H7 (cell line): ENCODE data around the gene TCERG1L. TPM values are rescaled to one million over a fixed set of nuclear protein-coding genes. Genes with fewer than 3 reads are reported as not detected.
"Not testable (repeated sequence)": the region's sequence is repeated elsewhere in the genome, so short reads cannot be mapped to it uniquely, and the experiment has no call there.

Experiments used
- DNase-seq: peaks from one replicate; pipeline ENCODE4 v3.0.0; 2012
- H3K27me3 ChIP-seq: 2 replicates; pipeline ENCODE4 v1.6.0; 2011; ENCODE audit warnings: mild to moderate bottlenecking, low read length; ENCODE audit not compliant: control insufficient read depth, insufficient read depth
- H3K36me3 ChIP-seq: replicated peaks from 2 replicates; pipeline ENCODE4 v1.5.1; 2011; ENCODE audit warnings: low read length; ENCODE audit not compliant: control insufficient read depth, insufficient read depth
- H3K4me3 ChIP-seq: 2 replicates; pipeline ENCODE4 v1.5.1; 2011; ENCODE audit warnings: low read depth, mild to moderate bottlenecking, control low read depth, low read length, moderate library complexity; ENCODE audit not compliant: insufficient read depth
- total RNA-seq: library from RNA; depleted of rRNA; stranded (reverse); fragments of >200 nt; shearing (Covaris generic); gene quantifications from 2 replicates; pipeline ENCODE4 v1.2.3, GENCODE V29; 2014

The TCERG1L gene
- total RNA-seq, 1 experiment from 2014 or later = 5.4 TPM

DNA sequence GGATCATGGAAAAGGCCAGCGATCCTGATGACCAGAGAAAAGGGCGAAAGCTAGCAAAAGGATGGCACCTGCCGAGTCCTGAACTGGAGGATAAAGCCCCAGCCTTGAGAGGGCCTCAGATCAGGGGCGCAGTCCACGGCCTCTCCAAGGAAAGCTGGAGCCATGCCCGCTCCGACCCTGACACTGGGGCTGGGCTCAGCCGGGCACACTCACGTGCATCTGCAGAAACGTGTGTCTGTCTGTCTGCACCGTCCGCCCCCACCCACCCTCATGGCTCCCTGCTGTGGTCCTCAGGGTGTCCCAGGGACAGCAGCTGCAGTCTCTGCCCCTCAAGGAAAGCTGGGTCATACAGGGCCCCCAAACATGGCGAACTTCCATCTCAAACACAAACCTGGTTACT, 200.5 kb downstream of the TCERG1L start:
- Histone ChIP-seq H3K27me3 (no peaks in the 10 kb centered on the region), H3K36me3 (no peaks in the 10 kb centered on the region), H3K4me3 (no peak overlapping the region)
- no peak for DNase-seq

DNA sequence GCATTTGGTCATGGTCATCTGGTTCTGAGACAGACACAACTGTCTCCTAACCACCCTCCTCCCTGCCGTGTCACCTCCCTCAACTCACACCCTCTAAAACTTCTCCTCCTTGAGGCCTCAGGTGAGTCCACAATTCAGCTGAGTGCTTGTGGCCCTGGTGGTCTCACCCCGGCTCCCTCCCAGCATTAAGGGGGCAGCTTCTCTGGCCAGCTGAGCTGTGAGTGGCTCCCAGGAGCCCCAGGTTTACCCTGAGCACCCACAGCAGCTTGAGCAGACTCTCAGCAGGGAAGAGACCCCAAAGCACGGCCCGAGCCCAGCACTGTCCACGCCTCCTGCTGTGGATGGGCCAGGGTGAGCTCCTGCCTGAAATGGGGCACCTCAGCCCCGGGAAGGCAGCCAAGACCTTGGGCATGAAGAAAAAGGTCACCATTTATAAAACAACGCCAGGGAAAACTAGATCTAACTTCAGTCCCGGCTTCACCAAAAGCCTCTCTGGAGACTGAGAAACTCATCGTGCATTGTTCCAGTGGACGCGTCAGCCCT, 201.2 kb downstream of the TCERG1L start:
- Histone ChIP-seq H3K36me3 (no peaks in the 10 kb centered on the region), H3K27me3 (no peaks in the 10 kb centered on the region), H3K4me3 (no peak overlapping the region)
- no peak for DNase-seq

DNA sequence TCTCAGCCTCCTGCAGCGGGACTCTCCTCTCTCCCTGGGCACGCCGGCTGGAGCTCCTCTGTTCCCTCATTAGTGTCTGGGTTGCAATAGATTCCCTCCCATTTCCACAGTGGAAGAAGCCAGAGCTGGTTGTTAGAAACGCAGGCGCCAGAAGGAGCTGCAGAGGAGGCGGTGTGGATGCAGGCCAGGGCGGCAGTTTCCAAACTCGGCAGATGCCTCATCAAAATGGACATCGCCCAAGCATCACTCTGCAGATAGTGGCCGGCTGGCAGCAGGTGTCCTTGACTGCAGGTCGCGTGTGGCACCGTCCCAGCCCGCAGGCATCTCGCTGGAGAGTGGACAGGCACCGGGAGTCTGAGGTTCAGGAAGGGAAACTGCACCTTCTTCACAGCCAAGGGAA, 201.8 kb downstream of the TCERG1L start:
- no peaks in the 10 kb centered on the region for H3K27me3 ChIP-seq
- H3K4me3 ChIP-seq = no peak overlapping the region
- no peak for DNase-seq
- H3K36me3 ChIP-seq = no peaks in the 10 kb centered on the region

GRCh38 chr10:131109291-131109690, 202.2 kb downstream of the TCERG1L start:
- H3K27me3 ChIP-seq = no peaks in the 10 kb centered on the region
- H3K4me3 ChIP-seq = no peak overlapping the region
- H3K36me3 ChIP-seq = no peaks in the 10 kb centered on the region
- DNase-seq = no peak

DNA sequence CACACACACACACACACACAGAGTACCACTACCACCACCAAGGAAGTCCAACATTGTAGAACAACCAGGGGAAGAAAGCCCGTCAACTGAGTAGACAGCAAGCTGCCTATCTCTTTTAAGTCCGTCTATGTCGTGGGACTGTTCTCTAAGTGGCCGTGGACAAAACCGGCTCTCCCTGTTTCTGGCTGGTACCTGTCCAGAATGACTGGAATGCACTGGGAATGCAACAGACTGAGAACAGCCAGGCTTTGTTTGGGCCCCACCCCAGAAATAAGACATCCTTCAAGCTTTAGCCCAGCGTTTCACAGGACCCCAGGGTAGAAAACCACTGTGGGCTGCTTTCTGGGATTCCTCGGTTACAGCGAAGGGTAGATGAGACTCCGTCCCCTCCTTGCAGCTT, 203.6 kb downstream of the TCERG1L start:
- DNase-seq = no peak
- Histone ChIP-seq H3K36me3 (no peaks in the 10 kb centered on the region), H3K27me3 (no peaks in the 10 kb centered on the region), H3K4me3 (no peak overlapping the region)

- Histone ChIP-seq H3K36me3 (no peaks in the 10 kb centered on the region), H3K4me3 (no peak overlapping the region), H3K27me3 (no peaks in the 10 kb centered on the region)
- no peak for DNase-seq
These were observed 208.8 kb downstream of the TCERG1L start for GRCh38 chr10:131102676-131103075.

DNA sequence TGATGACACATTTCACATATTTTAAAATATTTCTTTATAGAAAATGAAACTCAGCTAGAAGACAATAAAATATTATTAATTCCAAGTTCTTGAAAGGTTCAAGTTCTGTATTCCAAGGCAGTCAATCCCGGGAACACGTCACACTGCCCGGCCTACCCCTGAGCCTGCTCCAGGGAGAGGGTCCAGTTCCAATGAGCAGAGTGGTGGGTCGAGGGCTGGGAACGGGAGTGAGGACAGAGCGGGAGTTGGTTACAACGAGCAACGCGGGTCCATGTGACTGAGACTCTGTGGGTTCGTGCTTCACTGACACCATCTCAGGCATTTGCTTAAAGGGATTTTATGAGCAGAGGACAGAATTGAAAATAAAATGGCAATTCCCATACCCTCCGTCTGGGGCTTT, 209.4 kb downstream of the TCERG1L start:
- no peaks in the 10 kb centered on the region for H3K36me3 ChIP-seq
- no peak overlapping the region for H3K4me3 ChIP-seq
- no peak for DNase-seq
- H3K27me3 ChIP-seq = no peaks in the 10 kb centered on the region

- H3K36me3 ChIP-seq, H3K4me3 ChIP-seq, DNase-seq, H3K27me3 ChIP-seq: not testable (repeated sequence)
These were observed 210.8 kb downstream of the TCERG1L start for GRCh38 chr10:131100418-131101410.

DNA sequence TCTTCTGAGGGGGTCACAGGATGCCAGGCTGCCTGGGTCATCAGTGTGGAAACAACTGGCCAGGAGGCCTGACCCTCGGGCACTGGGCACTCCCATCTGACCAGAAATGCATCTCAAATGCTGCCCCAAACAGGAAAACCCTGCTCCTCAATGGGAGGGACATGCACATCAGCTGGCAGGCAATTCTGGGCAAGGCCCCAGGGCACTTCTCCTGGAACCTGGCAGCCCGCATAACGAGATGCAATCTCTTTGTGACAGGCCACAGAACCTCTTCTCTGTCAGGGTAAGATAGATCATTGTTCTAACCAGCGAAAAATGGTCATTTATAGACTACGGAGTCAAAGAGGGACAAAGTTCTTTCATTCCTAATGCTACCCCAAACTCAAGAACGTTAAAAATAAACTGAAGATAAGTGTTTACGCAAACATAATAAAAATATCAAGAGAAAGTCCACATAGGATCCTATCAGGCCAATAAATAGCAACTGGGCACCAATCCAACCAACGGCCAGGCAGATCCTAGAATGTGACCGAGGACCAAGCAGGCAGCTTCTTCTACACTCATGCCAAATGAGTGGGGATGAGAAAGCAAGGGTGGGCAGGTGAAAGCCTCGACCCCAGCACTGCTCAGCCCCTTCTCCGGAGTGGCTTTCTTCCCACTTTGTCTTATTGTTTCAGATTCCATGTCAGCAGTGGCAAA, 212.3 kb downstream of the TCERG1L start:
- no peak for DNase-seq

GRCh38 chr10:131098416-131098952, 213.0 kb downstream of the TCERG1L start:
- H3K4me3 ChIP-seq = no peak overlapping the region
- no peak for DNase-seq
- H3K27me3 ChIP-seq = no peaks in the 10 kb centered on the region
- H3K36me3 ChIP-seq = no peaks in the 10 kb centered on the region

More for the DNA sequence above, 212.3 kb downstream of the TCERG1L start:
- no peak overlapping the region for H3K4me3 ChIP-seq
- H3K27me3 ChIP-seq = no peaks in the 10 kb centered on the region
- no peaks in the 10 kb centered on the region for H3K36me3 ChIP-seq

DNA sequence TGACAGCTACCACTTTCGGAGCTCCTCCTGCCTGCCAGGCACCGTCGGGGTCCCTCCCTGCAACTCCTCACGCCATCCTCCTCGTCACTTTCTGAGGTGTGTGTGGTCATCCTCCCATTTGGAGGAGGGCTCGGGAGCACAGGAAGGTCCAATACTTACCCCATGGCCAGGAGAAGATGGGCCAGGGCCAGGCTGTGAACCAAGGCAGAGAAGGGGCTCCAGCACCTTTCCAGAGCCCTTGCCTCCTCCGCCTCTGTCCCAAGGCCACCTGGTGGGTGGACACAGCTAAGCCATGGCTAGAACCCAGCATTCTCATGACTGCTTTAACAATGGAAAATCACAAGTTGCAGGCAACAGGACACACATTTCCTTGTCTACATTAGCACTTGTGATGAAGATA, 215.5 kb downstream of the TCERG1L start:
- Histone ChIP-seq H3K36me3 (no peaks in the 10 kb centered on the region), H3K4me3 (no peak overlapping the region), H3K27me3 (no peaks in the 10 kb centered on the region)
- DNase-seq = no peak

DNA sequence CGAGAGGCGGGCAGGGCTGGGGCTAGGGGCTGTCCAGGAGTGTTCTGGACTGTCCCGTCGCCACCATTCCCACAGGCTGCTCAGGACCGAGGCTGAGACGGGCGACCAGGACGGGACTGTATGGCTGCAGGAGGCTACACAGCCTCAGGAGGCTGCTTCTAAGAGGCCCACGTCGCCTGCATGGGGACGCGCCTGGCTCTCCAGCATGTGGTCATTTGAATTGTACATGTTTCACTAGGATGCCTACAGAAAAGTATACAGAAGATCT, 216.3 kb downstream of the TCERG1L start:
- no peak for DNase-seq
- H3K4me3 ChIP-seq = no peak overlapping the region
- H3K27me3 ChIP-seq = no peaks in the 10 kb centered on the region
- no peaks in the 10 kb centered on the region for H3K36me3 ChIP-seq

DNA sequence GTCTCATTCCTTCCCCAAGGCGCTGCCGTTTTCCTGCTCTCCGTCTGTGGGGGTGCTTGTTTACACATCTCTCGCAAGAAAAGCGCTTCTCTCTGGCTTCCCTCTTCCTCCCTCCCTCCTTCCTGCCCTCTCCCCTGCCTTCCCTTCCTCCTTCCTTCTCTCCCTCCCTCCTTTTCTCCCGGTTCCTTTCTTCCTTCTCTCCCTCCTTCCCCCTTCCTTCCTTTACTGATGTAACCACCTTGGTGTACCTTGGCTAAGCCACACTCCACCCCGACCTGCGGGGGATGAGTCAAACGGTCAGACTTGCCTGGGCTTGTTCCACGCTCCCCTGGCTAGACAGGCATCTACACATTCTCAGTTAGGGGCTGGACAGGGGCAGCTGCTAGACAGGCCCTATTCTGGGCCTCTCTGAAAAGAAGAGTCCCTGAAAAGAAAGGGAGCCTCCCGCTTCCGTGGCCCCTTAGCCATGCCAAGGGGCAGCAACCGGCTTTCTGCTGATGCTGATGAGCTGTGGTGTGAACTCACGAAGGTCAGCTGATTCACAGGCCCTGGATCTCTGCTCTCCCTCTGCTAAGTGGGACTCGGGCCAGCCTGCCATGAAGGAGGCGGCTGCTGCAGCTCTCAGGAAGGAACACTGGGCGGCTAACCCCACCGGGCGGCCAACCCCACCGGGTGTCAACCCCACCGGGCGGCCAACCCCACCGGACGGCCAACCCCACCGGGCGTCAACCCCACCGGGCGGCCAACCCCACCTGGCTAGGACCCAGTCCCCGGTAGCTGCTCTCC, 216.8 kb downstream of the TCERG1L start:
- no peak overlapping the region for H3K4me3 ChIP-seq
- H3K27me3 ChIP-seq = no peaks in the 10 kb centered on the region
- no peaks in the 10 kb centered on the region for H3K36me3 ChIP-seq
- no peak for DNase-seq

GRCh38 chr10:131093795-131094366, 217.6 kb downstream of the TCERG1L start:
- Histone ChIP-seq H3K4me3 (no peak overlapping the region), H3K36me3 (no peaks in the 10 kb centered on the region), H3K27me3 (no peaks in the 10 kb centered on the region)
- peak; percentile 54 for DNase-seq
